ENCODE results near the gene SRD5A1. TPM values are rescaled to one million over a fixed set of nuclear protein-coding genes. Genes with fewer than 3 reads are reported as not detected.

SRD5A1 gene
- polyA plus RNA-seq, 1 donor: 12.1 TPM

Other genes with a start within 250 kb of the SRD5A1 start
- gene UBE2QL1, start 184.6 kb upstream of the SRD5A1 start, polyA plus RNA-seq (ENCODE audit: insufficient read length): 3.1 TPM
- gene NSUN2, start 396 bp upstream of the SRD5A1 start, polyA plus RNA-seq (ENCODE audit: insufficient read length): 37.9 TPM
- 18.6 TPM for gene TENT4A, start 80.0 kb downstream of the SRD5A1 start, polyA plus RNA-seq (ENCODE audit: insufficient read length)